Upper lobe of left lung (tissue), 4 donors: Measurements from ENCODE around the gene ECSCR.

Source experiments
- CTCF ChIP-seq, 6 experiments: fragments of 450-650 bp in 4 of 6; fragments of 200-600 bp in 2 of 6; sonication (generic) in 2 of 6; IDR thresholded peaks; one replicate each; pipeline ENCODE4 v1.5.1; 2016 to 2019; ENCODE audit warnings: antibody characterized with exemption in 6 of 6
- EP300 ChIP-seq, 4 donors: sonication (generic); formaldehyde crosslinking; IDR thresholded peaks; one replicate each; pipeline ENCODE4 v1.5.1; 2017; ENCODE audit warnings: antibody characterized with exemption in 4 of 4, control low read depth in 2 of 4
- POLR2A ChIP-seq, 4 donors: fragments of 450-650 bp; IDR thresholded peaks; one replicate each; pipeline ENCODE4 v1.5.1; 2016 to 2017; ENCODE audit warnings: antibody characterized with exemption in 4 of 4, mild to moderate bottlenecking in 2 of 4
- POLR2AphosphoS5 ChIP-seq, 2 donors: sonication (generic); formaldehyde crosslinking; IDR thresholded peaks; one replicate each; pipeline ENCODE4 v1.5.1; 2017; ENCODE audit warnings: antibody characterized with exemption in 2 of 2

- TF ChIP-seq CTCF (IDR thresholded peaks at IDR 0.05) (no peak), POLR2A (IDR thresholded peaks at IDR 0.05) (no peak), EP300 (IDR thresholded peaks at IDR 0.05) (no peak), POLR2AphosphoS5 (IDR thresholded peaks at IDR 0.05) (no peak)
Observed at GRCh38 chr5:139404484-139404840, 58.1 kb downstream of the ECSCR start.
